ENCODE measurements around the gene EIF2B4.

GRCh38 chr2:27316655-27317412, 53.3 kb downstream of the EIF2B4 start:
- TF ChIP-seq POLR2A (IDR thresholded peaks at IDR 0.05) (no peak), POLR2AphosphoS5 (IDR thresholded peaks at IDR 0.05) (no peak)

Measured in suprapubic skin (tissue), 4 donors.